HepG2 (cell line): ENCODE measurements around the gene CD276.

Experiments used
- CTCF ChIP-seq: sonication (generic); formaldehyde crosslinking; IDR thresholded peaks from 2 replicates; pipeline ENCODE4 v1.5.0; 2020; ENCODE audit warnings: mild to moderate bottlenecking, missing genetic modification reagents, moderate library complexity
- MAF1 ChIP-seq: sonication (generic); formaldehyde crosslinking; IDR thresholded peaks from 2 replicates; pipeline ENCODE4 v1.5.0; 2020; ENCODE audit warnings: missing genetic modification reagents, borderline replicate concordance
- POLR2A ChIP-seq, 2 experiments: IDR thresholded peaks; 2 replicates each; pipeline ENCODE4 v1.6.1; 2011; ENCODE audit warnings: low read depth in 2 of 2, low read length in 2 of 2, mild to moderate bottlenecking in 1 of 2, moderate library complexity in 1 of 2; ENCODE audit not compliant: insufficient read depth in 1 of 2
- RERE ChIP-seq: IDR thresholded peaks from 2 replicates; pipeline ENCODE4 v1.6.1; 2016; ENCODE audit warnings: low read depth, missing genetic modification reagents, missing compliant biosample characterization
- ZNF335 ChIP-seq: sonication (generic); formaldehyde crosslinking; IDR thresholded peaks from 2 replicates; pipeline ENCODE4 v1.4.0; 2020; ENCODE audit warnings: missing genetic modification reagents

- TF ChIP-seq CTCF, result no peak
- TF ChIP-seq ZNF335 (CRISPR knock-in tag), result no peak
- no peak for TF ChIP-seq MAF1 (CRISPR knock-in tag)
- TF ChIP-seq RERE (CRISPR knock-in tag), result no peak
- TF ChIP-seq POLR2A (IDR thresholded peaks at IDR 0.05; ENCODE audit: insufficient read depth in 1 of 2, low read depth in 2 of 2, low read length in 2 of 2), result no peak
These were observed 4.3 kb downstream of the CD276 start for GRCh38 chr15:73688455-73688854.
